Measurements from ENCODE around the gene TMED3.

GRCh38 chr15:79299841-79300235, 11.1 kb upstream of the TMED3 start:
- no peak for TF ChIP-seq POLR2A (IDR thresholded peaks at IDR 0.05; ENCODE audit: low read length)
- TF ChIP-seq GATA1 (IDR thresholded peaks at IDR 0.05; ENCODE audit: low read depth, low read length): no peak
